Measurements from ENCODE around the gene ST3GAL3.

ST3GAL3 gene

DNA sequence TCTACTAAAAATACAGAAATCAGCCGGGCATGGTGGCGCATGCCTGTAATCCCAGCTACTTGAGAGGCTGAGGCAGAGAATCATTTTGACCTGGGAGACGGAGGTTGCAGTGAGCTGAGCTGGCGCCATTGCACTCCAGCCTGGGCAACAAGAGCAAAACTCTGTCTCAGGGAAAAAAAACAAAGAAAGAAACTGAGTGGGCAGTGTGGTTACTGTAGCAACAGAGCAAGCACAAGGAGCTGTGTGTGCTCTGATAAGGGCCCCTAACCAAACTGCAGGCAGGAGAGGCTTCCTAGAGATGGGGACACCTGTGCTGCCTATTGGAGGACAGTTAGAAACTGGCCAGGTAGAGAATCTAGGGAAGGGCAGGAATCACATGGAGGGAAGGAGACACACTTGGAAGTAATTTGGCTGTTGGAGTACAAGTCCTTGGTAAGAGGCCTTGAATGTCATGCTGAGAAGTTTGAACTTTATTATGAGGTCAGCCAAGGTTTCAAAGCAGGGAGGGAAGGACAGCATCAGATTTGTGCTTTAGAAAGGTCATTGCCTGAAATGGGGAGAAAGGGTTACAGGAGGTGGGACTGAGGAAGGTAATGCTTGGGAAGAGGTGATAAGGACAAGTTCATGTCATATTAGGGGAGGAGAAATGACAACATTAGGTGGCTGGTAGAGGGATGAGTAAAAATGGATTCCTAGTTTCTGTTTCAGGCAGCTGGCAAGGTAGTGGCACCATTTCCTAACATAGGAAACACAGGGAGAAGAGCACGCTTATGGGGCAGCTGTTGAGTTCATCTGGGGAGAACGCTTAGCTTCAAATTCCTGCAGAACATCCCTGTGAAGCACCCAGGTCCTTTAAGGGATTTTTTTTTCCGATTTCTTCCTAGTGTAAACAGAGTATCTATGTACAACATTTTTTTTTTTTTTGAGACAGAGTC, 157.0 kb downstream of the ST3GAL3 start:
- CTCF ChIA-PET: no interaction called here
- TF ChIP-seq NFRKB (IDR thresholded peaks at IDR 0.05) (no peak), ZNF384 (IDR thresholded peaks at IDR 0.05) (no peak), FOXA1 (IDR thresholded peaks at IDR 0.05) (no peak), HDGF (IDR thresholded peaks at IDR 0.05; ENCODE audit: borderline replicate concordance) (no peak), FOXK2 (IDR thresholded peaks at IDR 0.05) (no peak), FOXM1 (IDR thresholded peaks at IDR 0.05; ENCODE audit: borderline replicate concordance) (no peak), L3MBTL2 (conservative IDR thresholded peaks at IDR 0.05) (no peak), SUZ12 (IDR thresholded peaks at IDR 0.05) (no peak), BHLHE40 (IDR thresholded peaks at IDR 0.05; ENCODE audit: borderline replicate concordance) (no peak), LEF1 (IDR thresholded peaks at IDR 0.05; ENCODE audit: borderline replicate concordance) (no peak), ELF4 (IDR thresholded peaks at IDR 0.05) (no peak), ARNT (IDR thresholded peaks at IDR 0.05) (no peak)
- POLR2A ChIA-PET: no interaction called here
- no peak for DNase-seq (ENCODE audit: extremely low spot score)

- no peak for DNase-seq (ENCODE audit: extremely low spot score)
- TF ChIP-seq ZNF384 (IDR thresholded peaks at IDR 0.05) (no peak), BHLHE40 (IDR thresholded peaks at IDR 0.05; ENCODE audit: borderline replicate concordance) (no peak), HDGF (IDR thresholded peaks at IDR 0.05; ENCODE audit: borderline replicate concordance) (no peak), SP1 (IDR thresholded peaks at IDR 0.05) (no peak), FOXK2 (IDR thresholded peaks at IDR 0.05) (no peak)
- ChIA-PET POLR2A (no interaction called here), CTCF (no interaction called here)
Measured at GRCh38 chr1:43866201-43866600, 158.9 kb downstream of the ST3GAL3 start.

- CTCF ChIA-PET: no interaction called here
- POLR2A ChIA-PET: no interaction called here
- no peak for DNase-seq (ENCODE audit: extremely low spot score)
- no peak for TF ChIP-seq PKNOX1 (IDR thresholded peaks at IDR 0.05)
- no peak for TF ChIP-seq NFRKB (IDR thresholded peaks at IDR 0.05)
- TF ChIP-seq TARDBP (IDR thresholded peaks at IDR 0.05): no peak
- TF ChIP-seq SP1 (IDR thresholded peaks at IDR 0.05): no peak
- TF ChIP-seq HDGF (IDR thresholded peaks at IDR 0.05; ENCODE audit: borderline replicate concordance): no peak
- no peak for TF ChIP-seq ARNT (IDR thresholded peaks at IDR 0.05)
- TF ChIP-seq CTBP1 (IDR thresholded peaks at IDR 0.05; ENCODE audit: borderline replicate concordance): no peak
- no peak for TF ChIP-seq LEF1 (IDR thresholded peaks at IDR 0.05; ENCODE audit: borderline replicate concordance)
- no peak for TF ChIP-seq ZNF384 (IDR thresholded peaks at IDR 0.05)
Measured at GRCh38 chr1:43867976-43868740, 160.8 kb downstream of the ST3GAL3 start.

DNA sequence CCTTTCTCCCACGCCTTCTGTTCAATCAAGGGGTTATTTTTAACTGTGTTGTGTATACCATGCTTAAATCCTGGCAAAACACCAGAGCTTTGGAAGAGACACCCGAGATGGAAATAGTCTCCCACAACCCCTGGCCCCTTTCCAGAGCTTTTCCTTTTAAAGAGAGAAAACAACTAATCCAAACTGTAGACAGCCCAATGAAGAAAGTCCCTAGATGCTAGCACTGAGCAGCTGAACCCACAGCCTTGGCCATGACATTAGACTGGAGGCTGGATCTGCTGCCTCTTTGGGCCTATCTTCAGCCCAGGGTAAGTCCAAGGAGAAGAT, 161.4 kb downstream of the ST3GAL3 start:
- no peak for DNase-seq (ENCODE audit: extremely low spot score)
- ChIA-PET CTCF (no interaction called here), POLR2A (no interaction called here)
- no peak for TF ChIP-seq ARNT (IDR thresholded peaks at IDR 0.05)
- TF ChIP-seq TARDBP (IDR thresholded peaks at IDR 0.05): no peak
- TF ChIP-seq ZNF384 (IDR thresholded peaks at IDR 0.05): no peak

GRCh38 chr1:43870306-43870705, 163.0 kb downstream of the ST3GAL3 start:
- no peak for DNase-seq (ENCODE audit: extremely low spot score)
- TF ChIP-seq BHLHE40 (IDR thresholded peaks at IDR 0.05; ENCODE audit: borderline replicate concordance): no peak
- no peak for TF ChIP-seq NFRKB (IDR thresholded peaks at IDR 0.05)
- no peak for TF ChIP-seq ZNF384 (IDR thresholded peaks at IDR 0.05)
- TF ChIP-seq HDGF (IDR thresholded peaks at IDR 0.05; ENCODE audit: borderline replicate concordance): no peak
- TF ChIP-seq ELF4 (IDR thresholded peaks at IDR 0.05): no peak
- TF ChIP-seq L3MBTL2 (conservative IDR thresholded peaks at IDR 0.05): no peak
- no peak for TF ChIP-seq LEF1 (IDR thresholded peaks at IDR 0.05; ENCODE audit: borderline replicate concordance)
- no peak for TF ChIP-seq FOXK2 (IDR thresholded peaks at IDR 0.05)
- TF ChIP-seq FOXM1 (IDR thresholded peaks at IDR 0.05; ENCODE audit: borderline replicate concordance): no peak
- no peak for TF ChIP-seq SUZ12 (IDR thresholded peaks at IDR 0.05)
- no peak for TF ChIP-seq ARNT (IDR thresholded peaks at IDR 0.05)
- TF ChIP-seq FOXA1 (IDR thresholded peaks at IDR 0.05): no peak
- TF ChIP-seq PKNOX1 (IDR thresholded peaks at IDR 0.05): no peak
- no peak for TF ChIP-seq TARDBP (IDR thresholded peaks at IDR 0.05)
- TF ChIP-seq SP1 (IDR thresholded peaks at IDR 0.05): no peak
- TF ChIP-seq CTBP1 (IDR thresholded peaks at IDR 0.05; ENCODE audit: borderline replicate concordance): no peak
- CTCF ChIA-PET: no interaction called here
- POLR2A ChIA-PET: no interaction called here

- ChIA-PET POLR2A (no interaction called here), CTCF (no interaction called here)
- TF ChIP-seq FOXK2 (IDR thresholded peaks at IDR 0.05) (no peak), SP1 (IDR thresholded peaks at IDR 0.05) (no peak), CTBP1 (IDR thresholded peaks at IDR 0.05; ENCODE audit: borderline replicate concordance) (no peak), LEF1 (IDR thresholded peaks at IDR 0.05; ENCODE audit: borderline replicate concordance) (no peak), BHLHE40 (IDR thresholded peaks at IDR 0.05; ENCODE audit: borderline replicate concordance) (no peak), TARDBP (IDR thresholded peaks at IDR 0.05) (no peak), ZNF384 (IDR thresholded peaks at IDR 0.05) (no peak), ARNT (IDR thresholded peaks at IDR 0.05) (no peak), HDGF (IDR thresholded peaks at IDR 0.05; ENCODE audit: borderline replicate concordance) (no peak), FOXM1 (IDR thresholded peaks at IDR 0.05; ENCODE audit: borderline replicate concordance) (no peak), ELF4 (IDR thresholded peaks at IDR 0.05) (no peak), SUZ12 (IDR thresholded peaks at IDR 0.05) (no peak), NFRKB (IDR thresholded peaks at IDR 0.05) (no peak)
- DNase-seq (ENCODE audit: extremely low spot score): no peak
Measured at GRCh38 chr1:43871181-43871910, 164.0 kb downstream of the ST3GAL3 start.
